ENCODE measurements around the gene HCN2. TPM values are rescaled to one million over a fixed set of nuclear protein-coding genes. Genes with fewer than 3 reads are reported as not detected.

Gene HCN2
- total RNA-seq, 5 donors from 2014 or later (not counting 1 experiment from before 2014, with no cell fraction given): 0.93 to 4.4 (median 3.6) TPM

DNA sequence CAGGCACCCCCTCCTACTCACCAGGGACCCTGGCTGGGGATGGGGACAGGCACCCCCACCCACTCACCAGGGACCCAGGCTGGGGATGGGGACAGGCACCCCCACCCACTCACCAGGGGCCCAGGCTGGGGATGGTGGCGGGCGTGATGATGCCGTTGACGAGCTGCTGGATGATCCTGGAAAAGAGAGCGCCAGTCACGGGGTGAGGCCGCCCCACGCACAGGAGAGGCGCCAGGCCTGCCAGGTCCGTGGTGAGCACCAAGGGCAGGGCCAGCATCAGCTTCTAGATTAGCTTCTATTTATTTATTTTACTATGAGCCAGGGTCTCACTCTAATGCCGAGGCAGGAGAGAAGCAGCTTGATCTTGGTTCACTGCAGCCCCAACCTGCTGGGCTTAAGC lies 60.4 kb downstream of the HCN2 start:
- Mint-ChIP-seq H3K4me1 (peaks cover 7 to 17% (median 9%) of the 10 kb centered on the region in 3 donors), H3K4me3 (no peak overlapping the region), H3K27me3 (no peaks in the 10 kb centered on the region), H3K9me3 (no peaks in the 10 kb centered on the region), H3K36me3 (peaks cover 11% of the 10 kb centered on the region), H3K27ac (no peak overlapping the region)
- peaks cover 50 to 74% of the 10 kb centered on the region in 2 donors for H3K36me3 ChIP-seq (ENCODE audit: control insufficient read depth in 2 of 2, extremely low read depth in 1 of 2, insufficient read depth in 1 of 2, low read length in 1 of 2)
- ATAC-seq (replicated peaks in 1 of 4) (no peak), DNase-seq (no peak)
- CTCF ChIA-PET: interaction anchor here in 1 of 2 donors (0.6 kb wide), 1 partner anchor 9 kb away, joined by 3 read pairs; no protein-coding TSS in a partner anchor
- peaks cover 0 to 29% of the 10 kb centered on the region in 2 experiments for H3K4me1 ChIP-seq (ENCODE audit: control insufficient read depth in 1 of 2, extremely low read depth in 1 of 2, insufficient read depth in 2 of 2, low read length in 2 of 2)
- H3K9me3 ChIP-seq: no peaks in the 10 kb centered on the region
- POLR2A ChIA-PET: interaction anchor here in 1 of 2 donors (0.7 kb wide), 1 partner anchor 1005 kb away, joined by 7 read pairs; no protein-coding TSS in a partner anchor
- H3K27me3 ChIP-seq (replicated peaks in 1 of 2; ENCODE audit: control insufficient read depth in 2 of 2, extremely low read depth in 1 of 2, insufficient read depth in 2 of 2, low read length in 1 of 2): no peaks in the 10 kb centered on the region
- H3K27ac ChIP-seq (ENCODE audit: low read length): no peak overlapping the region
- H3K4me3 ChIP-seq (ENCODE audit: control insufficient read depth in 1 of 2, extremely low read depth in 1 of 2, low read length in 1 of 2): no peak overlapping the region
- WGBS (ENCODE audit: insufficient coverage): 83% methylated on average over 6 of the region's 11 CpGs

- DNase-seq (no peak), ATAC-seq (replicated peaks in 1 of 4) (no peak)
- H3K27ac Mint-ChIP-seq: no peak overlapping the region
- Histone ChIP-seq H3K9me3 (no peaks in the 10 kb centered on the region), H3K36me3 (ENCODE audit: control insufficient read depth in 2 of 2, extremely low read depth in 1 of 2, insufficient read depth in 1 of 2, low read length in 1 of 2) (peaks cover 48 to 73% of the 10 kb centered on the region in 2 donors), H3K27me3 (replicated peaks in 1 of 2; ENCODE audit: control insufficient read depth in 2 of 2, extremely low read depth in 1 of 2, insufficient read depth in 2 of 2, low read length in 1 of 2) (no peaks in the 10 kb centered on the region), H3K4me1 (ENCODE audit: control insufficient read depth in 1 of 2, extremely low read depth in 1 of 2, insufficient read depth in 2 of 2, low read length in 2 of 2) (peaks cover 0 to 41% of the 10 kb centered on the region in 2 experiments), H3K27ac (ENCODE audit: low read length) (no peak overlapping the region), H3K4me3 (ENCODE audit: control insufficient read depth in 1 of 2, extremely low read depth in 1 of 2, low read length in 1 of 2) (no peak overlapping the region)
- POLR2A ChIA-PET: no interaction called here
- H3K27me3 Mint-ChIP-seq: no peaks in the 10 kb centered on the region
- CTCF ChIA-PET: no interaction called here
- H3K36me3 Mint-ChIP-seq: peaks cover 9% of the 10 kb centered on the region
- H3K9me3 Mint-ChIP-seq: no peaks in the 10 kb centered on the region
- H3K4me3 Mint-ChIP-seq: no peak overlapping the region
- 95% methylated on average over 54 of the region's 58 CpGs for WGBS (ENCODE audit: insufficient coverage)
- H3K4me1 Mint-ChIP-seq: peaks cover 16 to 28% (median 20%) of the 10 kb centered on the region in 3 donors
Measured at GRCh38 chr19:651114-651818, 61.6 kb downstream of the HCN2 start.

DNA sequence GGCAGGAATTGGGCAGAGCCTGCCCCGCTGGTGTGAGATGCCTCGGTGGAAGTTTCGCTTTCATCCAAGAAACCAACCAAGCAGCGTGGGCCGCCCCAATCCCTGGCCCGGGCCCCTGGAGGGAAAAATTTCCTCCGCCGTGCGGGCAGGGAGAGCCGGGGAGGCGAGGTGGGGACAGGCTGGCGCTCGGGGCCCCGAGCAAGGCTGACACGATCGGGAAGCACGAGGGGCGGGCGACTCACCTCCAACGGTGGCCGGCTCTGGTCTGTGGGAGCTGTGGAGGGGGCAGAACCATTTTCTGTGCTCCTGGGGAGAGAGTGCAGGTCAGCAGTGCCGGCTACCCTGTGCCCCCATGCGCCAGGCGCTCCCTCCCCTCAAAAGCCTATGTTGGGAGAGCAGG lies 62.3 kb downstream of the HCN2 start:
- POLR2A ChIA-PET: no interaction called here

DNA sequence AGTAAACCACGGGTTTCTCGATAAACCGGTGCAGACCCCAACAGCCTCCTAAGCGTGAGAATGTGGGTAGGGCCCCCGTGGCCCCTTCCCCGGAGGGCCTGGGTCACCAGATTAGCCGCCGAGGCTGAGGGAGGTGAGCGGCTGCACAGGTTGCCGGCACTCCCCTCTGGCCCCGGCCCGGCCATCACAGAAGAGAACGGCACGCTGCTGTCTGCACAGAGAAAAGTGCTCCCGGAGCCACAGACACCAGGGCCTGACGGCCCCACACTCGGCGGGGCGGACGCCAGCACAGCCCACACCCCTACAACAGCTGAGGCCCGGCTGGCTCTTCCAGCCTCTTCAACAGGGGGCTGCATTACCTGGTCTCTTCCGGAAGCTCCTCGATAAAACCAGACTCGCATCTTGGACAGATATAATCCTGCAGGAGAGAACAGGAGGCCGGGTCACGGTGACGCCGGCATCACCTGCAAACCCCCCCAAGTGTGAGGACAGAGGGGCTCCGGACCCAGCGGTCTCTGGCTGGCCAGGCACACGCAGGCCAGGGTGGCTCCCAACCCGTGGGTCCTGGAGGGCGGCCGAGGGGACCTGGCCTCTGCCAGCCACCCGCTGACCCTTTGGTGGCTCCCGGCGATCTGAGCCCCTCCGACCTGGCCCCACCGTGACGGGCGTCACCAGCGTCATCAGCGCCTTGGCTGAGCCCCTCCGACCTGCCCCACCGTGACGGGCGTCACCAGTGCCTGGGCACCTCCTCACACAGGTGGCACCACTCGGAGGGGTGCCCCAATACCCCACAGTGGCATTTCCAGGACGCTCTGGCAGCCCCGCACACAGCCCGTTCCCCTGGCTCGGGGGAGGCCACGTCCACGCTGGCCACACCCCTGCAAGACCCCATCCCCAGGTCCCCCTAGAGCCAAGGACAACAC lies 63.0 kb downstream of the HCN2 start:
- H3K27me3 ChIP-seq (replicated peaks in 1 of 2; ENCODE audit: control insufficient read depth in 2 of 2, extremely low read depth in 1 of 2, insufficient read depth in 2 of 2, low read length in 1 of 2): no peaks in the 10 kb centered on the region
- H3K36me3 ChIP-seq (ENCODE audit: control insufficient read depth in 2 of 2, extremely low read depth in 1 of 2, insufficient read depth in 1 of 2, low read length in 1 of 2): peaks cover 40 to 72% of the 10 kb centered on the region in 2 donors
- POLR2A ChIA-PET: no interaction called here
- CTCF ChIA-PET: no interaction called here
- H3K9me3 ChIP-seq: no peaks in the 10 kb centered on the region
- Mint-ChIP-seq H3K27me3 (no peaks in the 10 kb centered on the region), H3K27ac (no peak overlapping the region), H3K9me3 (no peaks in the 10 kb centered on the region), H3K4me3 (no peak overlapping the region), H3K4me1 (peaks cover 20 to 41% (median 31%) of the 10 kb centered on the region in 3 donors), H3K36me3 (peaks cover 8% of the 10 kb centered on the region)
- ATAC-seq (replicated peaks in 1 of 4) (no peak), DNase-seq (no peak)
- WGBS (ENCODE audit: insufficient coverage): 93% methylated on average over 47 of the region's 54 CpGs
- H3K4me3 ChIP-seq (ENCODE audit: control insufficient read depth in 1 of 2, extremely low read depth in 1 of 2, low read length in 1 of 2): no peak overlapping the region
- no peak overlapping the region for H3K27ac ChIP-seq (ENCODE audit: low read length)
- H3K4me1 ChIP-seq (ENCODE audit: control insufficient read depth in 1 of 2, extremely low read depth in 1 of 2, insufficient read depth in 2 of 2, low read length in 2 of 2): peaks cover 0 to 55% of the 10 kb centered on the region in 2 experiments

More for the DNA sequence above, 62.3 kb downstream of the HCN2 start:
- H3K9me3 Mint-ChIP-seq: no peaks in the 10 kb centered on the region
- ATAC-seq (replicated peaks in 1 of 4) (no peak), DNase-seq (no peak)
- H3K4me1 Mint-ChIP-seq: peaks cover 20 to 34% (median 24%) of the 10 kb centered on the region in 3 donors
- no peak overlapping the region for H3K4me3 Mint-ChIP-seq
- Histone ChIP-seq H3K36me3 (ENCODE audit: control insufficient read depth in 2 of 2, extremely low read depth in 1 of 2, insufficient read depth in 1 of 2, low read length in 1 of 2) (peaks cover 44 to 71% of the 10 kb centered on the region in 2 donors), H3K27ac (ENCODE audit: low read length) (no peak overlapping the region), H3K9me3 (no peaks in the 10 kb centered on the region), H3K27me3 (replicated peaks in 1 of 2; ENCODE audit: control insufficient read depth in 2 of 2, extremely low read depth in 1 of 2, insufficient read depth in 2 of 2, low read length in 1 of 2) (no peaks in the 10 kb centered on the region), H3K4me1 (ENCODE audit: control insufficient read depth in 1 of 2, extremely low read depth in 1 of 2, insufficient read depth in 2 of 2, low read length in 2 of 2) (peaks cover 0 to 48% of the 10 kb centered on the region in 2 experiments), H3K4me3 (ENCODE audit: control insufficient read depth in 1 of 2, extremely low read depth in 1 of 2, low read length in 1 of 2) (no peak overlapping the region)
- peaks cover 8% of the 10 kb centered on the region for H3K36me3 Mint-ChIP-seq
- CTCF ChIA-PET: no interaction called here
- H3K27me3 Mint-ChIP-seq: no peaks in the 10 kb centered on the region
- H3K27ac Mint-ChIP-seq: no peak overlapping the region
- 83% methylated on average over 18 of the region's 24 CpGs for WGBS (ENCODE audit: insufficient coverage)

GRCh38 chr19:653425-653824 lies 63.7 kb downstream of the HCN2 start:
- Mint-ChIP-seq H3K9me3 (no peaks in the 10 kb centered on the region), H3K36me3 (peaks cover 8% of the 10 kb centered on the region), H3K4me1 (peaks cover 20 to 47% (median 34%) of the 10 kb centered on the region in 3 donors), H3K27ac (no peak overlapping the region), H3K27me3 (no peaks in the 10 kb centered on the region), H3K4me3 (no peak overlapping the region)
- Histone ChIP-seq H3K4me3 (ENCODE audit: control insufficient read depth in 1 of 2, extremely low read depth in 1 of 2, low read length in 1 of 2) (no peak overlapping the region), H3K4me1 (ENCODE audit: control insufficient read depth in 1 of 2, extremely low read depth in 1 of 2, insufficient read depth in 2 of 2, low read length in 2 of 2) (peaks cover 0 to 62% of the 10 kb centered on the region in 2 experiments), H3K27ac (ENCODE audit: low read length) (no peak overlapping the region), H3K36me3 (ENCODE audit: control insufficient read depth in 2 of 2, extremely low read depth in 1 of 2, insufficient read depth in 1 of 2, low read length in 1 of 2) (peaks cover 40 to 75% of the 10 kb centered on the region in 2 donors), H3K9me3 (no peaks in the 10 kb centered on the region), H3K27me3 (replicated peaks in 1 of 2; ENCODE audit: control insufficient read depth in 2 of 2, extremely low read depth in 1 of 2, insufficient read depth in 2 of 2, low read length in 1 of 2) (no peaks in the 10 kb centered on the region)
- DNase-seq (no peak), ATAC-seq (replicated peaks in 1 of 4) (no peak)
- CTCF ChIA-PET: no interaction called here
- WGBS (ENCODE audit: insufficient coverage): 94% methylated on average over 17 of the region's 17 CpGs
- POLR2A ChIA-PET: no interaction called here

- Histone ChIP-seq H3K9me3 (no peaks in the 10 kb centered on the region), H3K4me3 (ENCODE audit: control insufficient read depth in 1 of 2, extremely low read depth in 1 of 2, low read length in 1 of 2) (no peak overlapping the region), H3K27ac (ENCODE audit: low read length) (no peak overlapping the region), H3K4me1 (ENCODE audit: control insufficient read depth in 1 of 2, extremely low read depth in 1 of 2, insufficient read depth in 2 of 2, low read length in 2 of 2) (peaks cover 8 to 85% of the 10 kb centered on the region in 2 experiments), H3K36me3 (ENCODE audit: control insufficient read depth in 2 of 2, extremely low read depth in 1 of 2, insufficient read depth in 1 of 2, low read length in 1 of 2) (peaks cover 31 to 62% of the 10 kb centered on the region in 2 donors), H3K27me3 (replicated peaks in 1 of 2; ENCODE audit: control insufficient read depth in 2 of 2, extremely low read depth in 1 of 2, insufficient read depth in 2 of 2, low read length in 1 of 2) (no peaks in the 10 kb centered on the region)
- 90% methylated on average over 12 of the region's 17 CpGs for WGBS (ENCODE audit: insufficient coverage)
- Mint-ChIP-seq H3K36me3 (peaks cover 10% of the 10 kb centered on the region), H3K9me3 (no peaks in the 10 kb centered on the region), H3K27me3 (no peaks in the 10 kb centered on the region), H3K4me3 (peak overlapping the region in 1 of 3 donors; percentile 66), H3K4me1 (peaks cover 33 to 65% (median 50%) of the 10 kb centered on the region in 3 donors), H3K27ac (peak overlapping the region in 1 of 2 donors; percentile 16)
- ATAC-seq (replicated peaks in 1 of 4): no peak
- DNase-seq: no peak
- POLR2A ChIA-PET: no interaction called here
- CTCF ChIA-PET: no interaction called here
Measured at GRCh38 chr19:655691-656090, 66.0 kb downstream of the HCN2 start.
